ENCODE measurements around the gene CLDN16.

CLDN16 gene

GRCh38 chr3:190425833-190426232 lies 37.9 kb downstream of the CLDN16 start:
- DNase-seq (ENCODE audit: extremely low read depth, insufficient read length), result no peak
- Histone ChIP-seq H3K4me3 (replicated peaks; ENCODE audit: low read depth, low read length) (no peak overlapping the region), H3K36me3 (ENCODE audit: control insufficient read depth, insufficient read depth, low read length) (no peaks in the 10 kb centered on the region), H3K27me3 (replicated peaks; ENCODE audit: control insufficient read depth, insufficient read depth, low read length) (no peaks in the 10 kb centered on the region)
- TF ChIP-seq, protein P1, sequence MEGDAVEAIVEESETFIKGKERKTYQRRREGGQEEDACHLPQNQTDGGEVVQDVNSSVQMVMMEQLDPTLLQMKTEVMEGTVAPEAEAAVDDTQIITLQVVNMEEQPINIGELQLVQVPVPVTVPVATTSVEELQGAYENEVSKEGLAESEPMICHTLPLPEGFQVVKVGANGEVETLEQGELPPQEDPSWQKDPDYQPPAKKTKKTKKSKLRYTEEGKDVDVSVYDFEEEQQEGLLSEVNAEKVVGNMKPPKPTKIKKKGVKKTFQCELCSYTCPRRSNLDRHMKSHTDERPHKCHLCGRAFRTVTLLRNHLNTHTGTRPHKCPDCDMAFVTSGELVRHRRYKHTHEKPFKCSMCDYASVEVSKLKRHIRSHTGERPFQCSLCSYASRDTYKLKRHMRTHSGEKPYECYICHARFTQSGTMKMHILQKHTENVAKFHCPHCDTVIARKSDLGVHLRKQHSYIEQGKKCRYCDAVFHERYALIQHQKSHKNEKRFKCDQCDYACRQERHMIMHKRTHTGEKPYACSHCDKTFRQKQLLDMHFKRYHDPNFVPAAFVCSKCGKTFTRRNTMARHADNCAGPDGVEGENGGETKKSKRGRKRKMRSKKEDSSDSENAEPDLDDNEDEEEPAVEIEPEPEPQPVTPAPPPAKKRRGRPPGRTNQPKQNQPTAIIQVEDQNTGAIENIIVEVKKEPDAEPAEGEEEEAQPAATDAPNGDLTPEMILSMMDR (IDR thresholded peaks at IDR 0.05; ENCODE audit: insufficient read depth, low read length, poor library complexity, severe bottlenecking), result no peak

DNA sequence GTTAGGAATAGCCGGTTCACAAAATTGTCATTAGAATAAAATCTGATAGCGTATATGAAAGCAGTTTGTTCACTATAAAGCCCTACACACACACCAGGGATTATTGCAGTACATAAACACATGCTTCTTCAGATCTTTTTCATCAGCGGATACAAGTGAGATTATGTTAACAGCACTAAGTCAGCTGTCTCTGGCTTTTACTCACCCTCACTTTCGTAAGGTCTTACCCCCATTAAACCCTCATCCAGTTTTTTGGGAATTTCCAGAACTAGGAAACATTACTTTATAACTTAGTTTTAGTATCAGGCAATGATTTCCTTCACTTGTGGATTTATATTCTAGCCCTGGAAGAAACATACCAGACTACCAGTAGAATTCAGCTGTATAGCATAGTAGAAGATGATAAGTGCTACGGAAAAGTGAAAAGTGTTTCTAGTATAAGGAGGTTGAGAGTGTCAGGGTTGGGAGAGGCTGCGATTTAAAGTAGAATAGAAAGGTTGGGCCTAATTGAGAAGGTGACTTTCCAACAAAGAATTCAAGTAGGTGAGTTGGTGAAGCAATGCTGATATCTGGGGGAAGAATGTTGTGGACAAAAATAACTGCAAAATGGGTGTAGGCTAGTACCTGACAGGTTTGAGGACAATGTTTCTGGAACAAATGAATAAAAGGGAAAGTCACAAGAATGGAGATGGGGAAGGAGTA lies 39.0 kb downstream of the CLDN16 start:
- H3K27me3 ChIP-seq (replicated peaks; ENCODE audit: control insufficient read depth, insufficient read depth, low read length), result no peaks in the 10 kb centered on the region
- H3K4me3 ChIP-seq (replicated peaks; ENCODE audit: low read depth, low read length), result no peak overlapping the region
- no peak for DNase-seq (ENCODE audit: extremely low read depth, insufficient read length)
- TF ChIP-seq, protein P1 (IDR thresholded peaks at IDR 0.05; ENCODE audit: insufficient read depth, low read length, poor library complexity, severe bottlenecking), result no peak
- no peaks in the 10 kb centered on the region for H3K36me3 ChIP-seq (ENCODE audit: control insufficient read depth, insufficient read depth, low read length)

DNA sequence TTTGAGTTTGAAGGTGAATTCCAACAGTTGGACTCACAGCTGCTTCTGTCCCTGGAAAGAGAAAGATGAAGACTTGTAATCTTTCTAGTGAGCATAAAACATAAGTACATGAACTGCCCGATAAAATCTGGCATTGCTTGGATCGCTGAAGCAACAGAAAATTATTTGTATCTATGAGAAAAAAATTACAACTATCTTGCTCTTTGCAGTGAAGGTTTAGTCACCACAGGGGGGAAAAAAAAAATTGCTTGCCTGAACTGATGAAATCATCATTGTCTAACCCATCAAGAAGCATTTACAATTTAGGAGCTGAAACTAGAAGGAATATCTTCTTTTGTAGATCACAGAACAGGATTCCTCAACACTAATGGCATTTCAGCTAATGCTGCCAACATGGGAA lies 41.7 kb downstream of the CLDN16 start:
- no peak for DNase-seq (ENCODE audit: extremely low read depth, insufficient read length)
- H3K4me3 ChIP-seq (replicated peaks; ENCODE audit: low read depth, low read length), result no peak overlapping the region
- H3K27me3 ChIP-seq (replicated peaks; ENCODE audit: control insufficient read depth, insufficient read depth, low read length), result no peaks in the 10 kb centered on the region; the same call in 1 of the 2 replicates
- TF ChIP-seq, protein P1 (IDR thresholded peaks at IDR 0.05; ENCODE audit: insufficient read depth, low read length, poor library complexity, severe bottlenecking), result no peak
- no peaks in the 10 kb centered on the region for H3K36me3 ChIP-seq (ENCODE audit: control insufficient read depth, insufficient read depth, low read length)

- DNase-seq (ENCODE audit: extremely low read depth, insufficient read length), result no peak
- Histone ChIP-seq H3K4me3 (replicated peaks; ENCODE audit: low read depth, low read length) (no peak overlapping the region), H3K36me3 (ENCODE audit: control insufficient read depth, insufficient read depth, low read length) (no peaks in the 10 kb centered on the region), H3K27me3 (replicated peaks; ENCODE audit: control insufficient read depth, insufficient read depth, low read length) (no peaks in the 10 kb centered on the region; the same call in 1 of the 2 replicates)
- TF ChIP-seq, protein P1 (IDR thresholded peaks at IDR 0.05; ENCODE audit: insufficient read depth, low read length, poor library complexity, severe bottlenecking), result no peak
Observed at GRCh38 chr3:190430906-190431305, 42.9 kb downstream of the CLDN16 start.

DNA sequence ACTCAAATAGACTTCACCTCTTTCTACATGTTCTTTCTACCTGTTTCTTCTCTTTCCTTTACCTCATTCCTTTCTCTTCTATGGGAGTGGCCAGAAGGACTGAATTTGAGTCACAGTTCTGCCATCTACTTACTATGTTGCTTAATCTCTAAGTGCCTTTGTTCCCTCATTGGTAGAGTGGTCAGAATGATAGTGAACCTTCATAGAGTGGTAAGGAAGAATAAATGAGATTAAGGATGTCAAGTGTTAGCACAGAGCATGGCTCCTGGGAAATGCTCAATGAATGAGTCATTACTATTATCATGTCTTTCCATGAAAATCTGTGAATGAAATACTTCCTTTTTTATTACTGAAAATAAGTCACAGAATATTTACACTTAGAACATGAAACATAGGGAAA lies 44.3 kb downstream of the CLDN16 start:
- Histone ChIP-seq H3K4me3 (replicated peaks; ENCODE audit: low read depth, low read length) (no peak overlapping the region), H3K36me3 (ENCODE audit: control insufficient read depth, insufficient read depth, low read length) (no peaks in the 10 kb centered on the region), H3K27me3 (replicated peaks; ENCODE audit: control insufficient read depth, insufficient read depth, low read length) (no peaks in the 10 kb centered on the region; the same call in 1 of the 2 replicates)
- no peak for DNase-seq (ENCODE audit: extremely low read depth, insufficient read length)
- TF ChIP-seq, protein P1 (IDR thresholded peaks at IDR 0.05; ENCODE audit: insufficient read depth, low read length, poor library complexity, severe bottlenecking), result no peak
